Measurements from ENCODE around the gene RASIP1. TPM values are rescaled to one million over a fixed set of nuclear protein-coding genes. Genes with fewer than 3 reads are reported as not detected.
A peak's percentile ranks its signal among the peaks of the same experiment; 100 is the strongest.

RASIP1 gene
- polyA plus RNA-seq, 2 of the 4 experiments (the other 2 are of a cell fraction), result 0.36 to 0.40 TPM

DNA sequence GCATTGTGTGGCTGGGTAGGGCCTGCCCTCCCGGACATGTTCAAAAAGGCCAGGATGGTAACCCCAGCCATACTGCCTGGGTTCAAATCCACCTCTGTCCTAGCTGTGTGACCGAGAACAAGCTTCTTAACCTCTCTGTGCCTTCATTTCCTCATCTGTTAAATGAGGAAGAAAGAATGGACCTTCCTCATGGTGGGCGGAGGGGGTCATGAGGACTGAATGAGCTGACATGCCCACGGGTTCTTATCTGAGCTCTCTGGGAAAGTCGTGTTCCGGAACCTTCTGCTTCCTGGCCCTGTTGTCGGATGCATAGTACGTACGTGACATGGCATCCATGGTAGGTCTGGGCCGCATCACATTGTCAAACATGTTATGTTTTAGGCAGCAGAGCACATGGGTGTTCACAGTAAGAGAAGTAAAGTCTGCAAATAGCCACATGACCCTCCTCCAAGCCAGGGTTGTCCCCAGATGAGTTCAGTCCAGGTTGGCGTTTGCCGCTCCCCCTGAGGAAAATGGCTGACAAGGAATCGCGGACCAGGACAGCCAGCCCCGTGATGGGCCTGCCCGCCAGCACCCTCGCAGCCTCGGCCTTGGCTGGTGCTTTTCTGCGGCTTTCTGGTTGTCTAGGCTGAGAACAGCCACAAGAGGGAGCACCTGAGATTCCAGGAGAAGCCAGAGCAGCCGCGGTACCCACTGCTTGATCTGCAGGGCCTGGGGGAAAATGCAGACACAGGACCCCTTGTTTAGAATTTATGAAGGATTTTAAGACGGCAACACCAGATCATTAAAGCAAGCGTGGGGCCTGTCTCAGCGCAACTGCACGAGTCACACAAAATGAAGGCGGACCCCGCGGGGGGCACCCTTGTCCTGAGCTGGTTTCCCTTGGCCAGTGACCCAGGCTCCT, 65.2 kb downstream of the RASIP1 start:
- TF ChIP-seq, protein P1, sequence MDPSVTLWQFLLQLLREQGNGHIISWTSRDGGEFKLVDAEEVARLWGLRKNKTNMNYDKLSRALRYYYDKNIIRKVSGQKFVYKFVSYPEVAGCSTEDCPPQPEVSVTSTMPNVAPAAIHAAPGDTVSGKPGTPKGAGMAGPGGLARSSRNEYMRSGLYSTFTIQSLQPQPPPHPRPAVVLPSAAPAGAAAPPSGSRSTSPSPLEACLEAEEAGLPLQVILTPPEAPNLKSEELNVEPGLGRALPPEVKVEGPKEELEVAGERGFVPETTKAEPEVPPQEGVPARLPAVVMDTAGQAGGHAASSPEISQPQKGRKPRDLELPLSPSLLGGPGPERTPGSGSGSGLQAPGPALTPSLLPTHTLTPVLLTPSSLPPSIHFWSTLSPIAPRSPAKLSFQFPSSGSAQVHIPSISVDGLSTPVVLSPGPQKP (IDR thresholded peaks at IDR 0.05; ENCODE audit: low read depth, low read length), result no peak
- TF ChIP-seq RFX5 (IDR thresholded peaks at IDR 0.05) (peak; percentile 58; the same call in 1 of the 2 replicates), JUN (IDR thresholded peaks at IDR 0.05) (0 out of 5 replicates have a peak, but pooled peaks of 1 of the 2 experiments have one; percentile 19), NFE2L2 (conservative IDR thresholded peaks at IDR 0.05; ENCODE audit: low read length) (no peak), RAD21 (conservative IDR thresholded peaks at IDR 0.05 in 1 of 2, IDR thresholded peaks at IDR 0.05 in 1 of 2) (peak; percentile 78 to 81), ZFP36 (IDR thresholded peaks at IDR 0.05; ENCODE audit: borderline replicate concordance, partially characterized antibody) (no peak), HOXB5 (CRISPR knock-in tag; IDR thresholded peaks at IDR 0.05) (no peak), SMC3 (IDR thresholded peaks at IDR 0.05) (peak; percentile 89)
- TF ChIP-seq, protein P2, sequence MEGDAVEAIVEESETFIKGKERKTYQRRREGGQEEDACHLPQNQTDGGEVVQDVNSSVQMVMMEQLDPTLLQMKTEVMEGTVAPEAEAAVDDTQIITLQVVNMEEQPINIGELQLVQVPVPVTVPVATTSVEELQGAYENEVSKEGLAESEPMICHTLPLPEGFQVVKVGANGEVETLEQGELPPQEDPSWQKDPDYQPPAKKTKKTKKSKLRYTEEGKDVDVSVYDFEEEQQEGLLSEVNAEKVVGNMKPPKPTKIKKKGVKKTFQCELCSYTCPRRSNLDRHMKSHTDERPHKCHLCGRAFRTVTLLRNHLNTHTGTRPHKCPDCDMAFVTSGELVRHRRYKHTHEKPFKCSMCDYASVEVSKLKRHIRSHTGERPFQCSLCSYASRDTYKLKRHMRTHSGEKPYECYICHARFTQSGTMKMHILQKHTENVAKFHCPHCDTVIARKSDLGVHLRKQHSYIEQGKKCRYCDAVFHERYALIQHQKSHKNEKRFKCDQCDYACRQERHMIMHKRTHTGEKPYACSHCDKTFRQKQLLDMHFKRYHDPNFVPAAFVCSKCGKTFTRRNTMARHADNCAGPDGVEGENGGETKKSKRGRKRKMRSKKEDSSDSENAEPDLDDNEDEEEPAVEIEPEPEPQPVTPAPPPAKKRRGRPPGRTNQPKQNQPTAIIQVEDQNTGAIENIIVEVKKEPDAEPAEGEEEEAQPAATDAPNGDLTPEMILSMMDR (IDR thresholded peaks at IDR 0.05), result peak; percentile 95
- TF ChIP-seq, protein P3, sequence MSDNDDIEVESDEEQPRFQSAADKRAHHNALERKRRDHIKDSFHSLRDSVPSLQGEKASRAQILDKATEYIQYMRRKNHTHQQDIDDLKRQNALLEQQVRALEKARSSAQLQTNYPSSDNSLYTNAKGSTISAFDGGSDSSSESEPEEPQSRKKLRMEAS (IDR thresholded peaks at IDR 0.05), result peak; percentile 47; the same call in 1 of the 2 replicates
- peak; percentile 80 to 95 for ATAC-seq
- peak overlapping the region; percentile 38 to 65; a peak in 5 of 6 replicates for H3K27ac ChIP-seq
- ChIA-PET CTCF (interaction anchor here (0.6 to 6.1 kb wide), 56 partner anchors 11 to 643 kb away, joined by 3 to 151 read pairs (median 4); partner anchors contain the start of genes CA11, FUT2 and HSD17B14), POLR2A (interaction anchor here (0.9 kb wide), 1 partner anchor 39 kb away, joined by 3 read pairs; no protein-coding TSS in a partner anchor)
- H3K9me3 ChIP-seq, result no peaks in the 10 kb centered on the region
- peak; percentile 97 for FAIRE-seq
- H3K4me1 ChIP-seq, result peaks cover 5% of the 10 kb centered on the region; the same call in 1 of the 3 replicates
- 46% methylated on average over 28 of the region's 28 CpGs for WGBS (ENCODE audit: missing lambda C conversion rate)
- peak overlapping the region; percentile 48 for H3K4me2 ChIP-seq
- peak; percentile 90 to 98 for DNase-seq (ENCODE audit: low read depth in 1 of 2, low spot score in 1 of 2)
- H3K4me3 ChIP-seq, result no peak overlapping the region

DNA sequence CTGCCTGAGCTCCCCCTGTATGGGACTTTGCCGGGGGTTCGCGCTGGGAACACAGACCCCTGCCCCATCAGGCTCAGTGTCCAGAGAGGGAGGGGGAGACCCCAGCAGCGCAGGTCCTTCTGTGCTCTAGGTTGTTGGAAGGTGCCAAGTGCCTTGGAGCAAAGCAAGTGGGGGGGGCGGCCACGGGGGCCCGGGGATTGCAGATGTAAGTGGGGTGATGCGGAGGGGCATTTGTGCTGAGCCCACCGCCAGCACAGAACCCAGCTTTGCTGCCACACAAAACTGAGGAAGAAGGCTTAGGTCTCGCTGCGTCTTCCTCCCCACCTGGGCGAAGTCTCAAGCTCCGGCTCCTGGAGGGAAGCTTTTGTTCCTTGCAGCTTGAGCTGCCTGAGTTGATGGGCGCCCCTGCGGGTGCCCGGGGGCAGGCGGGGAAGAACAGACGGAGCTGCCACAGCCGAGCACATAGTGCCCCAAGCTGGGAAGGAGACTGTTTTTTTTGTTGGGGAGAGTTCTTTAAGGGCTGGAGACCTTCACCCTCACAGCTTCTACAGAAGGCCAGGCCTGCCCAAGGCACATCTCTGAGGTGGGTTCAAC, 66.1 kb downstream of the RASIP1 start:
- TF ChIP-seq MAFK (IDR thresholded peaks at IDR 0.05; ENCODE audit: partially characterized antibody), result no peak
- TF ChIP-seq HDAC2 (IDR thresholded peaks at IDR 0.05), result no peak
- no peak for TF ChIP-seq TFCP2L1 (CRISPR knock-in tag; IDR thresholded peaks at IDR 0.05)
- no peak for TF ChIP-seq RCOR1 (IDR thresholded peaks at IDR 0.05; ENCODE audit: low read depth, low read length)
- TF ChIP-seq, protein P4, sequence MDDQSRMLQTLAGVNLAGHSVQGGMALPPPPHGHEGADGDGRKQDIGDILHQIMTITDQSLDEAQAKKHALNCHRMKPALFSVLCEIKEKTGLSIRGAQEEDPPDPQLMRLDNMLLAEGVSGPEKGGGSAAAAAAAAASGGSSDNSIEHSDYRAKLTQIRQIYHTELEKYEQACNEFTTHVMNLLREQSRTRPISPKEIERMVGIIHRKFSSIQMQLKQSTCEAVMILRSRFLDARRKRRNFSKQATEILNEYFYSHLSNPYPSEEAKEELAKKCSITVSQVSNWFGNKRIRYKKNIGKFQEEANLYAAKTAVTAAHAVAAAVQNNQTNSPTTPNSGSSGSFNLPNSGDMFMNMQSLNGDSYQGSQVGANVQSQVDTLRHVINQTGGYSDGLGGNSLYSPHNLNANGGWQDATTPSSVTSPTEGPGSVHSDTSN (IDR thresholded peaks at IDR 0.05), result no peak
- TF ChIP-seq EHMT2 (IDR thresholded peaks at IDR 0.05; ENCODE audit: low read depth), result no peak
- TF ChIP-seq MAZ (IDR thresholded peaks at IDR 0.05; ENCODE audit: borderline replicate concordance, low read depth, low read length), result no peak
- no peak for TF ChIP-seq HOXB5 (CRISPR knock-in tag; IDR thresholded peaks at IDR 0.05)
- TF ChIP-seq SMC3 (IDR thresholded peaks at IDR 0.05), result no peak
- no peak for TF ChIP-seq NPAS2 (CRISPR knock-in tag; IDR thresholded peaks at IDR 0.05; ENCODE audit: borderline replicate concordance)
- TF ChIP-seq CHD4 (IDR thresholded peaks at IDR 0.05; ENCODE audit: borderline replicate concordance), result no peak
- no peak for TF ChIP-seq TP53 (CRISPR knock-in tag; IDR thresholded peaks at IDR 0.05)
- no peak for TF ChIP-seq KDM1A (IDR thresholded peaks at IDR 0.05; ENCODE audit: low read depth)
- no peak for TF ChIP-seq PHF8 (IDR thresholded peaks at IDR 0.05; ENCODE audit: borderline replicate concordance, low read depth)
- no peak for FAIRE-seq
- ChIA-PET POLR2A (no interaction called here), CTCF (interaction anchor here (0.6 to 6.1 kb wide), 30 partner anchors 10 to 486 kb away, joined by 3 to 151 read pairs (median 6); partner anchors contain the start of genes CA11, FUT2 and HSD17B14)
- Histone ChIP-seq H3K27ac (peak overlapping the region; percentile 2 to 65; a peak in 3 of 6 replicates), H3K4me1 (peaks cover 5% of the 10 kb centered on the region; the same call in 1 of the 3 replicates), H3K4me3 (no peak overlapping the region), H3K4me2 (no peak overlapping the region), H3K9me3 (no peaks in the 10 kb centered on the region)
- no peak for DNase-seq (ENCODE audit: low read depth in 1 of 2, low spot score in 1 of 2)
- 94% methylated on average over 16 of the region's 19 CpGs for WGBS (ENCODE audit: missing lambda C conversion rate)
- ATAC-seq, result no peak
